NCI-H69 (cell line): ENCODE data around the gene OR2L3.
"Not testable (repeated sequence)": the region's sequence is repeated elsewhere in the genome, so short reads cannot be mapped to it uniquely, and the experiment has no call there.

Experiments
- DNase-seq: peaks from one replicate; lab custom pipeline; 2025; lab: John Stamatoyannopoulos, UW

OR2L3 gene

DNA sequence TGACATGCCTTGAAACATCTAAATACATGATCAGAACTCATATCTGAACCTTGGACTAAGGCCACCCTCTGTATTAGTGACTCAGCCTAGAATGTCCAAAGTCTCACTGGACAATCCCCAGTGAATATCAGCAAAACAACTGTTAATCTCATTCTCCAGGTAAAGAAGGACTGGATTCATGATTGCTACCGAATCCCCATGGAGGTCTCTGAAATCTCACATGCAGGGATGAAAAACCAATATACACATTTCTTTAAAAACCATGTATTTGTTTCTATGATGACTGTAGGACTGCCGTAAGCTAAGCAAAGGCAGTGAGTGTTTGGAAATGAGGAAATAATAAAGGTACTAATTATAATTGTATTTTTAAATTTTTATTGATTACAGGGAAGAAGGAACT lies at the start of gene OR2L3:
OR2L3 (plus strand) TSS at position 301 of the 400 bp plus-strand sequence. CDS start 13,846 bp downstream, outside the sequence.
- no peak for DNase-seq

DNA sequence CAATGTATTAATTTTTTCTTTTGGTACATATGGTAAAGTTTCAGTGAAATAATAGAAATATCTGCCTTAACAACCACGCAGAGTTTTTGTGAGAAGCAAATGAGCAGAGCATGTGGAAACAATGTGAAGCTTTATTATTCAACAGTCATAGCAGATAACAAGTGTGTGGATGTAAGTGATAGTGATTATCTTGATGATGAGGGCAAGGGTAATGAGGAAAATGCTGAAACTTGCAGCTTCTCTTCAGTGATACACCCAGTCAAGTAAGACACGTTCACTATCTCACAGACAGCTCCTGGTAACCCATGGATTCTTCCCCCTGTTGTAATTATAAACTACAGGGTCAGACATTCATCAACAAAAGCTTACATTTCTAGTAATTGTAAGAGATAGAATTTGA lies 47.8 kb upstream of the OR2L3 start:
- no peak for DNase-seq

GRCh38 chr1:248000169-248000568 lies 46.5 kb upstream of the OR2L3 start:
- DNase-seq, result no peak

- DNase-seq, result no peak
Observed at GRCh38 chr1:248007778-248008177, 38.9 kb upstream of the OR2L3 start.

DNA sequence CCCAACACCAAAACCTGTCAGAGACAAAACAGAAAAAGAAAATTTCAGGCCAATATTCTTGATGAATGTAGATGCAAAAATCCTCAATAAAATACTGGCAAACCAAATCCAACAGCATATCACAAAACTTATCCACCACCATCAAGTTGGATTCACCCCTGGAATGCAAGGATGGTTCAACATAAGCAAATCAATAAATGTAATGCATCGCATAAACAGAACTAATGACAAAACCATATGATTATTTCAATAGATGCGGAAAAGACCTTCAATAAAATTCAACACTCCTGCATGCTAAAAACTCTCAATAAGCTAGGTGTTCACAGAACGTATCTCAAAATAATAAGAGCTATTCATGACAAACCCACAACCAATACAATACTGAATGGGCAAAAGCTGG lies 37.0 kb upstream of the OR2L3 start:
- no peak for DNase-seq

GRCh38 chr1:248013229-248013710 lies 33.4 kb upstream of the OR2L3 start, which contains the start of gene OR2L5:
OR2L5 (plus strand) TSS chr1:248013660; CDS start chr1:248021948, 8,288 bp downstream.
- no peak for DNase-seq

- DNase-seq, result no peak
Observed at GRCh38 chr1:248015803-248016202, 30.8 kb upstream of the OR2L3 start.

- DNase-seq, result no peak
Observed at GRCh38 chr1:248029770-248030169, 16.9 kb upstream of the OR2L3 start, which contains the start of gene OR2L2. OR2L2 (plus strand) TSS chr1:248030070; CDS start chr1:248038268, 8,198 bp downstream.

DNA sequence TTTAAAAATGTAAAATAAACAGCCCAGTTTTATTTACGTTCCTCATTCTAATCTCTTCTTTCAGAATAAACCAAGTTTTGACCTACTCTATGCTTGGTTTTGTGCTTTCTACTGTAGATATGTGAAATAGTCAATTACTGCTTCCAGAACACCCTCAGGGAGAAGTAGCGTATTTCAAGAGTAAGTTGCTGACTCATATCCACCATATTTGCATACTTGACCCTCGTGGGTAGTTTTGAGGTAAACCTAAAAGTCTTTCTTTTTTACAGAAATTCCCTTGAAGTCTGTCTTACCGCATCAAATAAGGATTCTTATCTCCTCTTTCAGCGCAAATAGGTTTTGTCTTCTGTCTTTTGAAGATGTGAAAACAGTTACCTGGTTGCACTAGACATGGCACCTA lies 1.4 kb upstream of the OR2L3 start:
- no peak for DNase-seq

DNA sequence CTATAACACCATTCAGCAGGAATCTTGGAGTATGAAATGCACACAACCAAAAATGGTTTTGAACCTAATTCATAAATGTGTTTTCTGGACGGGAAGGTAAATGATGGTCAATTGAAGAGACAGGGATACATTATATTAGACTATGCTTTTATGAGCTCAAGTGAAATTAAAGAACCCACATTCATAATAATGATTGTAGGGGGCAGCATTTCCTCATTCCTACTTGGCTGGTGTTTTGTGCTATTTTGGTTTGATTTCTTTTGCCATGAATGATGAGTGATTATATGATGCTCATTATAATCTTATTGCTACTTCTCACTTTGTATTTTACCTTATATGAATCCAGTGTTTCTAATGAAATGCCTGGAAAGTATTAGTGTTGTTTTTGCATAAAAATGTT lies 372 bp downstream of the OR2L3 start:
- no peak for DNase-seq

DNA sequence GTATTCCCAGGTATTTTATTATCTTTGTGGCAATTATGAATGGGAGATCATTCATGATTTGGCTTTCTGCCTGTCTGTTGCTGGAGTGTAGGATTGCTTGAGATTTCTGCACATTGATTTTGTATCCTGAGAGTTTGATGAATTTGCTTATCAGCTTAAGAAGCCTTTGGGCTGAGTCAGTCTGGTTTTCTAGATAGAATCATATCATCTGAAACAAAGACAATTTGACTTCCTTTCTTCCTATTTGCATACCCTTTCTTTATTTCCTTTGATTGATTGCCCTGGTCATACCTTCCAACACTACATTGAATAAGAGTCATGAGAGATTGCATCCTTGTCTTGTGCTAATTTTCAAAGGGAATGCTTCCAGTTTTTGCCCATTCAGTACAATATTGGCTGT lies 8.0 kb downstream of the OR2L3 start:
- DNase-seq, result no peak

DNA sequence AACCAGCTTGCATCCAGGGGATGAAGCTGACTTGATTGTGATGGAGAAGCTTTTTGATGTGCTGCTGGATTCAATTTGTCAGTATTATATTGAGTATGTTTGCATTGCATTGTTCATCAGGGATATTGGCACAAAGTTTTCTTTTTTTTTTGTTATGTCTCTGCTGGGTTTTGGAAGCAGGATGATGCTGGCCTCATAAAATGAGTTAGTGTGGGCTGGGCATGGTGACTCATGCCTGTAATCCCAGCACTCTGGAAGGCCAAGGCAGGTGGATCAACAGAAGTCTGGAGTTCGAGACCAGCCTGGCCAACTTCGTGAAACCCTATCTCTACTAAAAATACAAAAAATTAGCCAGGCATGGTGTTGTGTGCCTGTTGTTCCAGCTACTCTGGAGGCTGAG lies 8.6 kb downstream of the OR2L3 start:
- no peak for DNase-seq

- DNase-seq, result no peak
Observed at GRCh38 chr1:248065071-248065470, 18.4 kb downstream of the OR2L3 start.

DNA sequence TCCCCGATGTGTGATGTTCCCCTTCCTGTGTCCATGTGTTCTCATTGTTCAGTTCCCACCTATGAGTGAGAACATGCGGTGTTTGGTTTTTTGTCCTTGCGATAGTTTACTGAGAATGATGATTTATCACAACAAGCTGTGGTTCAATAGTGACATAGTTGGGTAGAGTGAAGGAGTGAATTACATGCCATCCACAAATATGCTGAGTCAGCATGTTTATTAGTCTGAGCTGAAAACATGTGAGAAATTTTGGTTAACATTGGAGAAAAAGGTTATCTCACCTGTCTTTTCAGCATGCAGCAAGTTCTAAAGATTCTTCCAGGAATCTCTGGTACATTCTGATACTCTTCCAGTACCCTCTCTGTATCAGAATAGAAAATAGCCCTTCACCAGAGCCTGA lies 19.0 kb downstream of the OR2L3 start:
- no peak for DNase-seq

DNA sequence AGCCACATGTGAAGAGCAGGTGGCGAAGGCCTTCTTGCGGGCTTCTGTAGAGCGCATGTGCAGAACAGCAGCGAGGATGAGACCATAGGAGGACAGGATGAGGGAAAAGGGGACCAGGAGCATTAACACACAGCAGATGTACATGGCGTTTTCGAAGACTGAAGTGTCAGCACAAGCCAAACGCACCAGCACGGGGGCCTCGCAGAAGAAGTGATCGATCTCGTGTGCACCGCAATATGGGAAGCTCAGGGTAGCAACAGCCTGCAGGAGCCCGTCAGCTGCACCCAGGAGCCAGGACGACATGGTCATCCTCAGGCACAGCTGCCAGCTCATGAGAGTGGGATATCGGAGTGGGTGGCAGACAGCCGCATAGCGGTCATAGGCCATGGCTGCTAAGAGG lies 37.2 kb downstream of the OR2L3 start:
- not testable (repeated sequence) for DNase-seq

- DNase-seq, result no peak
Observed at GRCh38 chr1:248094884-248095283, 48.2 kb downstream of the OR2L3 start, which contains the start of gene OR2L13. OR2L13 (plus strand) TSS chr1:248095184; CDS start chr1:248099376, 4,192 bp downstream.

DNA sequence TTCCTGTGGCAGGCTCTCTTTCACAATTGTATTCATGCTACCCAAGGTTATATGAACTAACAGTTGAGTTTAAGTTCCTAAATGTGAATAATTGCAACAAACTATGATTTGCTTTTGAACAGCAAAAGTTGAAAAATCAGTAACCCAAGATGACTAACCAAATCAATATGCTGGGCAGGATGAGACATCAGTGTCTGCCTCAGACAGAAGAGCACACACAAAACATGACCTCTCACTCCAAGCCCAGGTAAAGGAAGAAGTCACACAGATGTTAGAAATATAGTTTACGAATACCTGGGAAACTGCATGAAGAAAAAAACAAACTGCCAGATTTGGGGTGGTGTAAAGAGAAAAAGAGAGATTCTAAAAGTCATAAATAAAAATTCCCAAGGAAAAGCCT lies 51.9 kb downstream of the OR2L3 start:
- no peak for DNase-seq

- DNase-seq, result no peak
Observed at GRCh38 chr1:248102847-248103246, 56.2 kb downstream of the OR2L3 start.

- no peak for DNase-seq
Observed at GRCh38 chr1:248111157-248111556, 64.5 kb downstream of the OR2L3 start.
